WTC11 (cell line): ENCODE data around the gene HSD17B12. TPM values are rescaled to one million over a fixed set of nuclear protein-coding genes. Genes with fewer than 3 reads are reported as not detected.

Experiments
- ATAC-seq: fragments of 200-7000 bp; cut with Tn5 transposase; 2 replicates; pipeline ENCODE4 v1.10.0; 2021; ENCODE audit warnings: mild to moderate bottlenecking, moderate library complexity
- CTCF ChIA-PET: fragments of 300-600 bp; sonication (Branson Sonifier 250); formaldehyde crosslinking; loops from one replicate; lab custom pipeline; 2021; ENCODE audit warnings: antibody characterized with exemption; lab: Charles Lee
- POLR2A ChIA-PET: fragments of 350-600 bp; sonication (Branson Sonifier 250); formaldehyde crosslinking; loops from one replicate; lab custom pipeline; 2021; ENCODE audit warnings: antibody characterized with exemption; lab: Charles Lee
- DNase-seq: peaks from one replicate; pipeline ENCODE4 v3.0.0; 2021; ENCODE audit warnings: low spot score
- H3K27ac Mint-ChIP-seq: 2 replicates; pipeline ENCODE4 v1.8.0; 2021; ENCODE audit warnings: mixed read lengths
- H3K27me3 Mint-ChIP-seq: 2 replicates; pipeline ENCODE4 v1.8.0; 2021; ENCODE audit warnings: low read depth, mild to moderate bottlenecking, moderate library complexity, mixed read lengths
- H3K36me3 Mint-ChIP-seq: 2 replicates; pipeline ENCODE4 v1.8.0; 2021; ENCODE audit warnings: mixed read lengths
- H3K4me1 Mint-ChIP-seq: 2 replicates; pipeline ENCODE4 v1.8.0; 2022; ENCODE audit warnings: mixed read lengths
- H3K4me3 Mint-ChIP-seq: 2 replicates; pipeline ENCODE4 v1.8.0; 2021; ENCODE audit warnings: mild to moderate bottlenecking, moderate library complexity, mixed read lengths
- H3K9me3 Mint-ChIP-seq: 2 replicates; pipeline ENCODE4 v1.8.0; 2021; ENCODE audit warnings: mixed read lengths
- ARID4B ChIP-seq: sonication (generic); formaldehyde crosslinking; IDR thresholded peaks from 2 replicates; pipeline ENCODE4 v1.8.0; 2023; ENCODE audit warnings: missing genetic modification reagents, mild to moderate bottlenecking, borderline replicate concordance
- CTCF ChIP-seq: fragments of 200-600 bp; IDR thresholded peaks from 2 replicates; pipeline ENCODE4 v1.8.0; 2022; ENCODE audit warnings: antibody characterized with exemption
- ESRRA ChIP-seq: sonication (generic); formaldehyde crosslinking; IDR thresholded peaks from 2 replicates; pipeline ENCODE4 v1.8.1; 2022; ENCODE audit warnings: mild to moderate bottlenecking, missing genetic modification reagents, borderline replicate concordance
- FOXJ3 ChIP-seq: sonication (generic); formaldehyde crosslinking; IDR thresholded peaks from 2 replicates; pipeline ENCODE4 v1.9.0; 2021; ENCODE audit warnings: missing genetic modification reagents, mild to moderate bottlenecking, borderline replicate concordance
- GABPB1 ChIP-seq: sonication (generic); formaldehyde crosslinking; IDR thresholded peaks from 2 replicates; pipeline ENCODE4 v1.8.1; 2023; ENCODE audit warnings: mild to moderate bottlenecking, missing genetic modification reagents
- HMGXB4 ChIP-seq: sonication (generic); formaldehyde crosslinking; IDR thresholded peaks from 2 replicates; pipeline ENCODE4 v1.8.1; 2023; ENCODE audit warnings: mild to moderate bottlenecking, moderate library complexity, missing genetic modification reagents
- NFYB ChIP-seq: sonication (generic); formaldehyde crosslinking; conservative IDR thresholded peaks from 2 replicates; pipeline ENCODE4 v1.8.0; 2022; ENCODE audit warnings: low read depth, missing genetic modification reagents
- NR3C1 ChIP-seq: sonication (generic); formaldehyde crosslinking; conservative IDR thresholded peaks from 2 replicates; pipeline ENCODE4 v1.8.1; 2023; ENCODE audit warnings: low read depth, mild to moderate bottlenecking, missing genetic modification reagents
- SOX15 ChIP-seq: fragments of 250-450 bp; sonication (Bioruptor Pico); IDR thresholded peaks from 2 replicates; pipeline ENCODE4 v1.9.0; 2021; ENCODE audit warnings: mild to moderate bottlenecking
- TEAD1 ChIP-seq: sonication (generic); formaldehyde crosslinking; IDR thresholded peaks from 2 replicates; pipeline ENCODE4 v1.8.0; 2022; ENCODE audit warnings: mild to moderate bottlenecking, missing genetic modification reagents
- TEAD4 ChIP-seq: sonication (generic); formaldehyde crosslinking; IDR thresholded peaks from 2 replicates; pipeline ENCODE4 v1.8.0; 2022; ENCODE audit warnings: mild to moderate bottlenecking, missing genetic modification reagents
- ZNF219 ChIP-seq: sonication (generic); formaldehyde crosslinking; IDR thresholded peaks from 2 replicates; pipeline ENCODE4 v1.8.0; 2023; ENCODE audit warnings: missing genetic modification reagents, mild to moderate bottlenecking, borderline replicate concordance
- total RNA-seq: library from RNA; stranded (reverse); gene quantifications from 3 replicates; pipeline ENCODE4 v1.2.3, GENCODE V29; 2021
- TF ChIP-seq, protein P1 (sequence below): sonication (generic); formaldehyde crosslinking; IDR thresholded peaks from 2 replicates; pipeline ENCODE4 v1.8.1; 2023; ENCODE audit warnings: mild to moderate bottlenecking, missing genetic modification reagents
- TF ChIP-seq, protein P2 (sequence below): sonication (generic); formaldehyde crosslinking; IDR thresholded peaks from 2 replicates; pipeline ENCODE4 v1.8.1; 2022; ENCODE audit warnings: mild to moderate bottlenecking, missing genetic modification reagents, moderate library complexity, borderline replicate concordance
- TF ChIP-seq, protein P3 (sequence below): fragments of 250-450 bp; sonication (Bioruptor Pico); IDR thresholded peaks from 2 replicates; pipeline ENCODE4 v1.9.0; 2021; ENCODE audit warnings: moderate library complexity, mild to moderate bottlenecking, inconsistent platforms, borderline replicate concordance
- TF ChIP-seq, protein P4 (sequence below): sonication (generic); formaldehyde crosslinking; IDR thresholded peaks from 2 replicates; pipeline ENCODE4 v1.8.0; 2023; ENCODE audit warnings: missing genetic modification reagents

Gene HSD17B12
- total RNA-seq, 1 experiment from 2014 or later = 149 TPM

DNA sequence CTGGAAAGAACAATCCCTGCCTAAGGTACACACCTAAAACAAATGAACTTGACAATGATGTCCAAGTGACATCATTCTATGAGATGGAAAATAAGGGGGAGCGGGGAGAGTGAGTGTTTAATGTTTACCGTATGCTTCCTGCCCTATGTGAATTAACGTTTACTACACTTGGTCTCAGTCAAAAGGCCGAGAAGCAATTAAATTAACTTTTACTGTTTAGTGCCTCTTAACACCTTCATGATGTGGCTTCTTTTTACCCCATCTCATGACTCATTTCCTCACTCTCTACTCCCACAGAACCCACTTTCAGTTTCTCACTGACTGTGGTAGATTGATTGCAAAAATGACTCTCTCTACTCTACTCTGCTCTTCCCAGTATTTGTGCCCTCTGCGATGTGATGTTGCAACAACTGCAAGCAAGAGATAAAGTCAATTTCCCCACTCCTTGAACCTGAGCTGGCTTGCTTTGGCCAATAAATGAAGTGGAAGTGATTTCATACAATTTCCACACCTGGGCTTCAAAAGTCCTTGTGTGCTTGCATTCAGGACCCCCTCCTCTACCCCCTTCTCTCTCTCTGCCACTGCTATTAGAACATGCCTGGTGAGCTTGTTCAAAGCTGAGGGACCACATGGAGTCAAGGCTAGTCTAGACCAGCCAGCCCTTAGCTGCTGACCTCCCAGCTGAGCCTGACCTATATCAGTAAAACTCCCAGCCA, 188.5 kb downstream of the HSD17B12 start:
- no peak overlapping the region for H3K4me3 Mint-ChIP-seq
- H3K27ac Mint-ChIP-seq = no peak overlapping the region
- no peaks in the 10 kb centered on the region for H3K36me3 Mint-ChIP-seq
- CTCF ChIA-PET = interaction anchor here (1.1 kb wide), 1 partner anchor 17 kb away, joined by 3 read pairs; no protein-coding TSS in a partner anchor
- peaks cover 50% of the 10 kb centered on the region for H3K27me3 Mint-ChIP-seq
- DNase-seq (no peak), ATAC-seq (no peak)
- TF ChIP-seq GABPB1 (CRISPR knock-in tag) (no peak), TEAD4 (CRISPR knock-in tag) (no peak), ARID4B (no peak), ZNF219 (no peak), NR3C1 (CRISPR knock-in tag) (no peak), TEAD1 (no peak), CTCF (no peak), NFYB (no peak)
- TF ChIP-seq, protein P1, sequence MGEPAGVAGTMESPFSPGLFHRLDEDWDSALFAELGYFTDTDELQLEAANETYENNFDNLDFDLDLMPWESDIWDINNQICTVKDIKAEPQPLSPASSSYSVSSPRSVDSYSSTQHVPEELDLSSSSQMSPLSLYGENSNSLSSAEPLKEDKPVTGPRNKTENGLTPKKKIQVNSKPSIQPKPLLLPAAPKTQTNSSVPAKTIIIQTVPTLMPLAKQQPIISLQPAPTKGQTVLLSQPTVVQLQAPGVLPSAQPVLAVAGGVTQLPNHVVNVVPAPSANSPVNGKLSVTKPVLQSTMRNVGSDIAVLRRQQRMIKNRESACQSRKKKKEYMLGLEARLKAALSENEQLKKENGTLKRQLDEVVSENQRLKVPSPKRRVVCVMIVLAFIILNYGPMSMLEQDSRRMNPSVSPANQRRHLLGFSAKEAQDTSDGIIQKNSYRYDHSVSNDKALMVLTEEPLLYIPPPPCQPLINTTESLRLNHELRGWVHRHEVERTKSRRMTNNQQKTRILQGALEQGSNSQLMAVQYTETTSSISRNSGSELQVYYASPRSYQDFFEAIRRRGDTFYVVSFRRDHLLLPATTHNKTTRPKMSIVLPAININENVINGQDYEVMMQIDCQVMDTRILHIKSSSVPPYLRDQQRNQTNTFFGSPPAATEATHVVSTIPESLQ (CRISPR knock-in tag) = no peak
- TF ChIP-seq, protein P2, sequence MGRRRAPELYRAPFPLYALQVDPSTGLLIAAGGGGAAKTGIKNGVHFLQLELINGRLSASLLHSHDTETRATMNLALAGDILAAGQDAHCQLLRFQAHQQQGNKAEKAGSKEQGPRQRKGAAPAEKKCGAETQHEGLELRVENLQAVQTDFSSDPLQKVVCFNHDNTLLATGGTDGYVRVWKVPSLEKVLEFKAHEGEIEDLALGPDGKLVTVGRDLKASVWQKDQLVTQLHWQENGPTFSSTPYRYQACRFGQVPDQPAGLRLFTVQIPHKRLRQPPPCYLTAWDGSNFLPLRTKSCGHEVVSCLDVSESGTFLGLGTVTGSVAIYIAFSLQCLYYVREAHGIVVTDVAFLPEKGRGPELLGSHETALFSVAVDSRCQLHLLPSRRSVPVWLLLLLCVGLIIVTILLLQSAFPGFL (CRISPR knock-in tag) = no peak
- TF ChIP-seq, protein P3, sequence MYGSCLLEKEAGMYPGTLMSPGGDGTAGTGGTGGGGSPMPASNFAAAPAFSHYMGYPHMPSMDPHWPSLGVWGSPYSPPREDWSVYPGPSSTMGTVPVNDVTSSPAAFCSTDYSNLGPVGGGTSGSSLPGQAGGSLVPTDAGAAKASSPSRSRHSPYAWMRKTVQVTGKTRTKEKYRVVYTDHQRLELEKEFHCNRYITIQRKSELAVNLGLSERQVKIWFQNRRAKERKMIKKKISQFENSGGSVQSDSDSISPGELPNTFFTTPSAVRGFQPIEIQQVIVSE = no peak
- H3K4me1 Mint-ChIP-seq = no peaks in the 10 kb centered on the region
- no peaks in the 10 kb centered on the region for H3K9me3 Mint-ChIP-seq
- POLR2A ChIA-PET = no interaction called here

DNA sequence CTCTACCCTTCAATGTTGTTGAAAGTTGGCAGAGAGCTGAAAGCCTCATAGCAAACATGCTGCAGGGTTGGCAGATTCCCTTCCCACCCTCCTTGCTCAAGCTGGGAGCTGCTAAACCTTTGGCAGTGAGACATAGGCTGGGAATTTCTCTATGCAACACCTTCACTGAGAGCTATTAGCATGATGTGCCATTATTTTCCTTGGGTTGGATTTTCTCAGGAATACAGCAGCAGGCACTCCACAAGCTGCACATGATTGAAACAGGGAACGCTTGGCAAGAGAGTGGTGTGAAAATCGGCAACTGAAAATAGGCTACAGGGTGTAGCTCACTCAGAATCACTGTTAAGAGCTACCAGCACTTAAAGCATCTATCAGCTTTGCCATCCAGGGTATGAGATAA, 190.5 kb downstream of the HSD17B12 start:
- no peaks in the 10 kb centered on the region for H3K4me1 Mint-ChIP-seq
- ATAC-seq = no peak
- TF ChIP-seq SOX15 (CRISPR knock-in tag) = no peak
- TF ChIP-seq, protein P4, sequence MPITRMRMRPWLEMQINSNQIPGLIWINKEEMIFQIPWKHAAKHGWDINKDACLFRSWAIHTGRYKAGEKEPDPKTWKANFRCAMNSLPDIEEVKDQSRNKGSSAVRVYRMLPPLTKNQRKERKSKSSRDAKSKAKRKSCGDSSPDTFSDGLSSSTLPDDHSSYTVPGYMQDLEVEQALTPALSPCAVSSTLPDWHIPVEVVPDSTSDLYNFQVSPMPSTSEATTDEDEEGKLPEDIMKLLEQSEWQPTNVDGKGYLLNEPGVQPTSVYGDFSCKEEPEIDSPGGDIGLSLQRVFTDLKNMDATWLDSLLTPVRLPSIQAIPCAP (CRISPR knock-in tag) = no peak
- no peak for TF ChIP-seq HMGXB4 (CRISPR knock-in tag)
- no peak for TF ChIP-seq ESRRA (CRISPR knock-in tag)
- no peak for TF ChIP-seq FOXJ3 (CRISPR knock-in tag)
- TF ChIP-seq, all 79 proteins: peak for 0
- Mint-ChIP-seq H3K9me3 (no peaks in the 10 kb centered on the region), H3K27me3 (peaks cover 71% of the 10 kb centered on the region), H3K4me3 (no peak overlapping the region), H3K27ac (no peak overlapping the region), H3K36me3 (no peaks in the 10 kb centered on the region)
- POLR2A ChIA-PET = no interaction called here
- no peak for DNase-seq
- CTCF ChIA-PET = no interaction called here
